NCI-H82 treated with DMSO at 0.1 percent for 48 hours (cell line): ENCODE results near the gene KLHL29.

ENCODE experiments used
- DNase-seq: peaks from one replicate; lab custom pipeline; 2025; ENCODE audit not compliant: unreplicated experiment; lab: John Stamatoyannopoulos, UW

KLHL29 gene

GRCh38 chr2:23753291-23754010 is 368.5 kb downstream of the KLHL29 start:
- DNase-seq, result no peak

- DNase-seq, result no peak
Measured at GRCh38 chr2:23754970-23755369, 370.0 kb downstream of the KLHL29 start.

- no peak for DNase-seq
Measured at GRCh38 chr2:23756593-23757292, 371.8 kb downstream of the KLHL29 start.

GRCh38 chr2:23757686-23758433 is 372.9 kb downstream of the KLHL29 start:
- no peak for DNase-seq
